HG02884 (cell line): Measurements from ENCODE around the gene TTC13.
"Not testable (repeated sequence)": the region's sequence is repeated elsewhere in the genome, so short reads cannot be mapped to it uniquely, and the experiment has no call there.

Experiments
- ATAC-seq: cut with Tn5 transposase; IDR thresholded peaks from one replicate; pipeline ENCODE4 v1.9.1; 2021; ENCODE audit warnings: mild to moderate bottlenecking, moderate library complexity; ENCODE audit not compliant: unreplicated experiment

The TTC13 gene

DNA sequence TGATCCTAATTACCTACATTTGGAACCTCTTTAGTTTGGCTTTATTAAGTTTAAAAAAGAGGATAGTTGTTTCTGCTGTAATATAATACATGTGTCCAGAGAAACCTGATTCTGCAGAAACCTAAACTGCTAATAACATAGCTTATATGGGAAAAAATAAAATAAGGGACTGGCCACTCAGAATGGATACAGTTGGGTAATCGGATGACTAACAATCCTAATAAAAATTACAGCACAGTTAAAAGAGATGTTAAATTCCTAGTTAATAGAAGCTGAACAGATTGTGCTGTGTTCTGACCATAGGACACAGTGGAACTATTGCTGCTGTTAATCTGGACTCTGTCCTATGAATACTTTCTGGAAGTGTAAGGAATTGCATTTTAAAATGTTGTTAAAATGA, 16.2 kb upstream of the TTC13 start:
- ATAC-seq: no peak

GRCh38 chr1:230992100-230992774, 13.6 kb upstream of the TTC13 start:
- no peak for ATAC-seq

DNA sequence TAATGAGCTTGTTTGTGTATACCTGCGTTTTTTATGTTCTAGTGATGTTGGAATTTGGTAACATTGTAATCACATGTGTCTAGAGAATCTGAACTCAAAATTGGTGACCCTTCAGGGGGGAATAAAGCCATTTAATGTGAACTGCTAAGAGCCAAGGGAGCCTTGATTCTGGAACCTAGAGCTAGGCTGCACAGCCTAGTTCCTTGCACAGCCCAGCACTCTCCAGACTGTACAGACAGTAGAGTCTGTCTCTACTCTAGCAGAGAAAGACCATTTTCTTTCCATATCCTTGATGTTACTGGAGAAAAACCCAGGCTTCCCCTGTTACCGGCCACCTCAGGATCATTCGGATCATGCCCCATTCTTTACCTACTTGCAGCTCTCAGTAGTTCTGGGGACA, 8.8 kb upstream of the TTC13 start:
- no peak for ATAC-seq

GRCh38 chr1:230986976-230987375, 8.3 kb upstream of the TTC13 start:
- ATAC-seq: no peak

- ATAC-seq: no peak
These were observed 7.0 kb upstream of the TTC13 start for GRCh38 chr1:230985711-230986110.

DNA sequence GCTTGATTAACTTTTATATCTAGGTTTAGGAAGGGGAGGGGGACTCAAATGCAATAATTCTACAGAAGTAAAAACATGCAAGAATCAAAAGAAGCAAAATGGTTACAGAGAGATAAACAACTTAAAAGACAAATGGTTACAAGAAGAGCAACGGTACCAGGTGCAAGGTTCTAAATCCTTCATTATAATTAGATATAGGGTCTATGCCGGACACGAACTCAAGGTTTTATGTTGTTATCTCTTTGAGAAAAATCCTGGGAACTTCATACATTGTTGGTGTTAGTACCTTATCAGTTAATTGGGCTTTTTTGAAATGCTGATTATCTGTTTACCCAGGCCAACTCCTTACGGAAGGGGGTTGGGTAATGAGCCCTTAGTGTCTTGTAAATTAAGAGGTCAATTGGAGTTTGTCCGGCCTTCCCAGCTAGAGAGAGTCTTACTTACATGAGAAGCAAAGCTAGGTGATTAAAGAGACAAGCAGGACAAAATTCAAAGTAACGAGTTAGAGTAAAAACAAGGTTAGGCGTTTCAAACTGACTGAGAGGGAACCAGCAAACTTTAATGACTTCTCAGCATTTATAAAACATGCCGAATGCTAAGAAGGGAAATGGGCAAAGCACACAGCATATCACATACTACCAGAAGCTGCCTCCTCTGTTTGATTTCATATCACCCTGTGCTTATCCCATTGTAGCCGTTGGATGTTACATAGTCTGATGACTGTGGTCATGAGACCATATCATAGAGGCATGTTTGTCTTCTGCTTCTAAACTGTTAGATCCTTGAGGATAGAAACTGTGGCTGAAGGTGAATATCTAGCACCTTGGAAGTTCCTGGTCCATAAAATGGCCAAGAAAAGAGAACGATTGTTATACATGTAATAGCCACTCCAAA, 6.2 kb upstream of the TTC13 start:
- not testable (repeated sequence) for ATAC-seq

DNA sequence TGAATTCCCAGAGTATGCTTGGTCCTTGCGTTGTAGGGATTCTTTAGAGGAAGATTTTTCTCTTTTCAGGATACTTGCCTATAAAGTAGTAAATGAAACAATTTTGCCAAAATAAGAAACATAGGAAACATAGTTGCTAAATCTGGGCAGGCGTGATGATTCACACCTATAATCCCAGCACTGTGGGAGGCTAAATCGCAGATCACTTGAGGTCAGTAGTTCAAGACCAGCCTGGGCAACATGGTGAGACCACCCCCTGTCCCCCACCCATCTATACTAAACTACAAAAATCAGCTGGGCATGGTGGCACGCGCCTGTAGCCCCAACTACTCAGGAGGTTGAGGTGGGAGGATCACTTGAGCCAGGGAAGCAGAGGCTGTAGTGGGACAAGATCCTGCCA, 5.2 kb upstream of the TTC13 start:
- no peak for ATAC-seq

- no peak for ATAC-seq
These were observed 4.0 kb upstream of the TTC13 start for GRCh38 chr1:230982696-230983095.

- no peak for ATAC-seq
These were observed 1.3 kb upstream of the TTC13 start for GRCh38 chr1:230979952-230980351.

GRCh38 chr1:230979389-230979716, 692 bp upstream of the TTC13 start:
- ATAC-seq: no peak

DNA sequence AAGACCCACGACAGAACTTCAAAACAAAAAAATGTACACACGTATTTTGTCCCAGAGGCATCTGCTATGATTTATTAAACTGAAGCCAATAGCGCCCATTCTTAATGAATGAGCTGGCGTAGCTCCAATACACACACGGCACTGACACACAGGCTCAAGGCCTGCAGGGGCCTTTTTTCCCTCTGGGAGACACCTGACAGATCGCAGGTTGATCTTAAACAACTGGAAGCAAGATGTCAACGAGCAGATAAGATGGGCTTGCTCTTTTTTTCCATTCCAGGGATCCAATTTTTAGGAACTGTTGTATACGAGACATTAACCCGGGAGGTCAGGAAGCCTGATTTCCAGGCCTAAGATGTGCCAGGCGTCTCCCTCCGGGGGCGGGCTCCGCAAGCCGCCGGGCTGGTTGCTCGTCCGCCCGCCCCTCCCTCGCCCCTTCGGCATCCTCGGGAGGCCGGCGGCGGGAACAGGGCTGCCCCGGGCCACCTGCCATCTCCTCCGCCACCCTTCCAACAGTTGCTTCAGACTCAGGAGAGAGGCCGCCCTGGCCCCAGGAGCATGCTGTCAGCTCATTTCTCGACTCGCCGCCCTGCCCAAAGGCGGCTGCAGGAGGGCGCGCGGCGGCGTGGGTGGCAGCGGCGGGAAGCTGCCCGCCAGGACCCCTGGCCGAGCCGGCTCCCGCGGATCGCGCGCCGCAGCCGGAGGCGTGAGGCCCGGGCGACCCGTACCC, 735 bp downstream of the TTC13 start:
- peak; percentile 2 for ATAC-seq

DNA sequence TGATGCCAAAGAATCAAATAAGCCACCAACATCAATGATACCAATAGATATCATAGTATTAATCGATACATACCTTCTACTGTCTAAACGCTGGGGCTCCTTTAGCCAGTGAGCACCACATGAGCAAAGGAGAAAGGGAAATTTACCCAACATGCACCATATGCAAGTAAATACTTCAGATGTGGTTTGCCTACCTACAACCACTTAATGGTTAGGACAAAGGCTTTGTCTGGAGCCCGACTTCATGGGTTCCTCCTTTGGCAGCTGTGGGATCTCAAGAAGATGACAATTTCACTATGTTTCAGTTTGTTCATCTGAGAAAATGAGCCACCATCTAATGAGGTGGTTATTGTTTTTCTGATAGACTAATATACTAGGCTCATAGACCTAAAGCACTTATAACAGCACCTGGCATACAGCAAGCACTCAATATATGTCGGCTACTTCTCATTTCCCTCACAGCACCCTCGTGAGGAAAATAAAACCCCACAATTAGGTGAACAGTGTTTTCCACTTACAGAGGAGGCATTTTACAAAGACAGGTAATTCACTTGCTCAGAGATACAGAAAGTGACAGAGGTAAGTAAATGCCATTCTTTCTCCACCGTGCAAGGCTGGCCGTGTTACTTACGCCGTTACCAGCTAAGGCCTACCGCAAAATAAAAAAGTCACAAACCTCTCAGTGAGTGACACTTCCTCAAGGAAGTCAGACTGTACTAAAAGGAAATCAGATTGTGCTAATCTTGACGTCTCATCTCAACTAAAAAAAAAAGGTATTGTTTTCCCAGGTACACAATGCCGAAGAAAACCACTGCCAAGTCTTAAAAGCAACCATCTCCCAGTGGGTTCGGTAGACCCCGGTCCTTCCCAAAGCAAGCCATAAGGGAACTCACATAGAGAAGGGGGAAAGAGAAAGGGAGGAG, 1.6 kb downstream of the TTC13 start:
- no peak for ATAC-seq

DNA sequence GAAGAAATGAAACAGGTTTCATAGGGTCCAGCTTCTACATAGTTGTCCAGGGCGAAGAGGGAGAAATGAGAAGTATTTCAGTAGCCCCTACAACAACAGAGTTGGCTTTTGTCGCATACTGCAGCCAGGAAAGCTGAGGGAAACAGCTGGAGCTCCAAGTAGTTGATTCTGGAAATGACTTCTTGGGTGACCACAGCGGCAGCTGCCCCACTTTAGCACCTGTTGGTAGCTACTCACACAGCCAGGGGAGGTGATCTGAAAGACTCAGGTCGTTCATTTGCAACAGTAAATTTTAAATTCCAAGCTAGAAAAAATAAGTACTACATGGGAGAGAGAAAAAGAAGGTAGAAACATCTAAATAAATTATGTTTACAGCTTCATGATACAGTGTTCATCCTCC, 2.3 kb downstream of the TTC13 start:
- ATAC-seq: no peak

DNA sequence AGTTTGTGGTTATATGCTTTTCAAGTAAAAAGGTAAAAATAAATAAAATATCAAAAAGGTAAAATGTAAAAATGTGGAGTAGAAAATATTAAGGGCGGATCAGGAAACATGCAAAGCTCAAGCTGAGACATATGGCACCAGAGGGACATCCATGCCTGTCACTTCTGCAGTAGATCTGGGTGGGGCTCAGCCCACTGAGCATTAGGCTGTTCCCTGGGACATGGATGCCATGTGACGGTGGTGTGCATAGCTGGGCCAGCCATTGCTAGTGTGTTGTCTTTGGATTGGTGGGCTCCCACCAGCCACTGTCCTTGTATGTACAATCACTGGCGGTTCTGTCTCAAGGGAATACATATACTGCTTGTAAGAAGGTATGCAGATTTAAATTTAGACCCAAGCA, 3.0 kb downstream of the TTC13 start:
- ATAC-seq: no peak

GRCh38 chr1:230972855-230973271, 5.8 kb downstream of the TTC13 start:
- ATAC-seq: peak; percentile 80

DNA sequence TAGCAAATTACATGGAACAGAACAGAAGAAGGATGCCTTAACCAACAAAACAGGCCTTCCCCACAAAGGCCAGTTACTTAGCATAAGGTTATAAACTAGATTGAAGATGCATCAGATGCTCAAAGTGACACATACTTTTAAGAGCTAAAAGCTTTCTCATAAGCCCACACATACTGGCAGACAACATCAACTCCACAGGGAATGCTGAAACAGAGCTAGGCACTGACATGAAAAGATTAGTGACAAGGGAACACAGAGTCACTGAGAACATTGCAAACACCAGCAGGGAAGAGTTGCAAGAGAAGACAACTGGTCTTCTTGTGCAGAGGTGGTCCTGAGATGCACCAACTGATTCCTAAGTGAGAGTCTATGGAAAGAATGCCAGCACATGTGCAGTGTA, 6.9 kb downstream of the TTC13 start:
- ATAC-seq: no peak

- no peak for ATAC-seq
These were observed 8.2 kb downstream of the TTC13 start for GRCh38 chr1:230970432-230970831.

GRCh38 chr1:230966358-230966873, 12.2 kb downstream of the TTC13 start:
- no peak for ATAC-seq

- ATAC-seq: no peak
These were observed 13.1 kb downstream of the TTC13 start for GRCh38 chr1:230965535-230965934.

- ATAC-seq: no peak
These were observed 13.8 kb downstream of the TTC13 start for GRCh38 chr1:230964896-230965295.
